Endometrium (tissue), 2 donors: Measurements from ENCODE around the gene N4BP2L2.

ENCODE experiments used
- FAIRE-seq: peaks from 2 replicates; lab custom pipeline; 2012; peaks lifted over from hg19 to GRCh38; lab: Jason Lieb, UNC
- donor health status: control.
- donor health status: control.

The N4BP2L2 gene

DNA sequence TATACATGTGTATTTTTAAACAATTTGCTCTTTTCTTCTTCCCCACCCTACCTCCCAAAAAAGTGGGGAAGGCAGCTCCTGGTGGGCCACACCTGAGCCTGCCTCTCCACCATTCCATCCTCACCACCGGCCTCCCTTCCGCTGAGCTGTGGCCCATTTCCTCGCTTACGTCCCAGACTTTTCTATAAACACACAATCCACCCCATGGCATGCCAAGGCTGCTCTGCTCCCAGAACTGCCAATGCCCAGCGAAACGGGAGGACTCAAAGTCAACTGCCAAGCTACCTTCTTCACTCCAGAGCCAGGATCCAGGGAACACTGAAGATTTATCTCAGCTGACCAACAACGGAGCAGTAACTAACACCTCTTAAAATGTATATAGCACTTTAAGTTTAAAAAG lies 113.4 kb downstream of the N4BP2L2 start:
- no peak for FAIRE-seq

DNA sequence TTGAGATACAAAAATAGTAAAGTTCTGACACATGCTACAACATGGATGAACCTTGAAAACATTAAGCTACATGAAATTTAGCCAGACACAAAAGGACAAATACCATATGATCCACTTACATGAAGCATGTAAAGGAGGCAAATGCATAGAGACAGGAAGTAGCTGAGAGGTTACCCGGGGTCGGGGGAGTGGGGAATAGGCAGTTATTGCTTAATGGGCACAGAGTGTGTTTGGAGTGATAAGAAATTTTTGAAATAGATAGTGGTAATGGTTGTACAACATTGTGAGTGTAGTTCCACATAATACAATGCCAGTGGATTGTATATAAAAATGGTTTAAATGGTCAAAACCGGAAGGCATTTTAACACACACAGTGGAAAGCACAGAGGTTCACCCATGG lies 115.0 kb downstream of the N4BP2L2 start:
- no peak for FAIRE-seq

- FAIRE-seq: no peak
Observed at GRCh38 chr13:32419862-32420261, 118.7 kb downstream of the N4BP2L2 start.

GRCh38 chr13:32417995-32418394 lies 120.6 kb downstream of the N4BP2L2 start:
- FAIRE-seq: no peak

DNA sequence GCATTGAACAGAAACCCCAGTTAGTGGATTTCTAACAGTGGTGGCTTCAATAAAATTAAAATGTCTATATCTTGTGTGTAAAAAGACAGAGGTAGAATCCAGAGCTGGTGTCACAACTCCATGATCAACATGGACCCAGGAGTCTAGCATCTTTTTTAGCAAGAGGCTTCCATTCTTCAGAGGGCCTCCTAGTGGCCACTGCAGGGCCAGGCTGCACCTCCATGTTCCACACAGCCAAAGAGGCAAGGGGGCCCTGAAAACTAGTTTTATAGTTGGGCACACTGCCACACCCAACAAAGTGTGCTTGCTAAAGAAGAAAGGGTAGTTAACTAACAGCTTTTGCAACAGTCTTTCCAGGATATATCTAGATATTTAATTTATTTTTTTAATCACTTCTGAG lies 123.6 kb downstream of the N4BP2L2 start:
- FAIRE-seq: no peak

DNA sequence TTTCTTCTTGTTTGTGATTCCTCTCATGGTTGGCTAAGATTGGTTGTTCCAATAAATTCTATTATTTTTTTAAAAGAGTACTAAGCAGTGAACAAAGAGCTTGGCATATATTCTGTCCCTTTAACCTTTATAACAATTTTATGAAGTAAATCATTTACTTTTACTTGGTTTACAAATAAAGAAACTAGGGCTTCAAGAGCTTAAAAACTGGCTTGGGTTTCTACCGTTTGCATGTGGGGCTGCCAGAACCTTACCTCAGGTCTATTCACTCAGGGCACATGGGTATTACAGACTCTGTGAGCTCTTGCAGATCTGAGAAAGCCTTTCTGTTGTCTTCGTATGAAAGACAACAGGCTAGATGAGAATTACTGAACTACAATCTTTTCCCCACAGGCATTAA lies 124.0 kb downstream of the N4BP2L2 start:
- FAIRE-seq: no peak

DNA sequence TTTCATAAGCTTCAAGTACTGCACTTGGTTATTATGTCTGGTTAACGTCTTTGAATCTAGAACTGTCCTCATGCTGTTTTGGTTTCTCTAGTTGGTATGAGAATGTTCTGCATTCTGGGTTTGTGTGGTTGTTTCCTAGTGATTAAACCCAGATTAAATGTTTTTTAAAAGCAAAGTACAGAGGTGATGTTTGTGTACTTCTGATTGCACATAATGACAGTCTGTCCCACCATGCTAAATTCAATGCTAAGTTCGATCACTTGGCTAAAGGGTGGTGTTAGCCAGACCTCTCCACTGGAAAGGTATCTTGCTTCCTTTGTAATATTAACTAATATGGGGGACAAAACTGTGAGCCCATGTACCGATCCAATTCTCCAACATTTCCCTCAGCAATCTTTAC lies 125.3 kb downstream of the N4BP2L2 start:
- FAIRE-seq: no peak

DNA sequence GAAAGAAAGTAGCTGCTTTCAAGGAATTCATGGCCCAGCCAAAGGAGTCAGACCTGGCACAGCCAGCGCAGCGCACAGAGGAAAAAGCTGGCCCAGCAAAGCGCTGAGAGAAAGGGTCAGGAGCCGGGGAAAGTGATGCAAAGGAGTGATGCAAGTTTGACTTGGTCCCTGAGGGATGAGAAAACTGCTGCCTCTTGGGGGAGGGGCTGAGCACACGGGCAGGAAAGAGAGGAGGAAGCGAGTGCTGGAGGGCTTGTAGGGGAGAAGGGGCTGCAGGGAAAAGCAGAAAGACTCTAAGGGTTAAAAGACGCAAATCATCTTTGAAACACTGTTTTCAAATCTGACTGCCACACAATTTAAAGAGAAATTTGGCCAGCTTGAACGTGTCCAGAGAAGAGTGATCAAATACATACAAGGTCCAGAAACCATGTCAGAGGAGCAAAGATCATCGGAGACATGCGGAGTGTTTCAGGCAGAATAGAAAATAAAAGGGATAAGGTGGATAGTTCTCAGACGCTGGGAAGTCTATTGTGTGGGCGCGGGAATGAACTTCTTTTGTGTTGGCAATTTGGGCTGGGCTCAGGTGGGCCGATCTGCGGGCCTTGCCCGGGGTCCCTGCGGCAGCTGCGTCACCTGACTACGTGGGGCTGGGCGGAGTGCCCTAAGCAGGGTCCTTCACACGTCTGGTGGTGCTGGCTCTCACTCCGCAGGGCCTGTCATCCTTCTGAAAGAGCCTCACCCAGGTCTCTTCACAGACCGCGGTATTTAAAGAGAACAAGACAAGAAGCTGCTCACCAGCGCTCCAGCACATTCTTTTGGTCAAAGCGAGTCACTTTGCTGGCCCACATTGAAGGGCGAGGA lies 128.8 kb downstream of the N4BP2L2 start:
- FAIRE-seq: no peak

GRCh38 chr13:32409001-32409313 lies 129.6 kb downstream of the N4BP2L2 start:
- no peak for FAIRE-seq

GRCh38 chr13:32408296-32409000 lies 130.1 kb downstream of the N4BP2L2 start:
- no peak for FAIRE-seq

- no peak for FAIRE-seq
Observed at GRCh38 chr13:32407854-32408253, 130.7 kb downstream of the N4BP2L2 start.

DNA sequence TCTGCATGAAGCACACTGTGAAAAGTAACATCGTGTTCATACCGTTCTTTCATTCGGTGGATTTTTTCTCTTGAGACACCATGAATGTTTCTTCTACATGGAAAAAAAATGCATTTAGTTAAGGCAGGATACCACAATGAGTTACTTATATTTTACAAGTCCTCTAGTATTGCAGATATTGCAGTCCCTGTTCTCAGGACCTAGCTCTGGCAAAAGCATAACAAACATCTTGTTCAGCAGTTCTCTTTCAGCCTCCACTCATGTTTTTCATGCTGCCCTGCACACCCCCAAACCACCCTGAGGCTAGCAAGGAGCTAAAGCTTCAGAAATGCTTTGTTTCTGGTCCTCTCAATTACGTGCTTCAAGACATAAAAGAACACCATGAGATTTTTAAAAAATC lies 135.5 kb downstream of the N4BP2L2 start:
- no peak for FAIRE-seq

GRCh38 chr13:32391101-32391619 lies 147.4 kb downstream of the N4BP2L2 start:
- no peak for FAIRE-seq

- no peak for FAIRE-seq
Observed at GRCh38 chr13:32390484-32390883, 148.1 kb downstream of the N4BP2L2 start.

DNA sequence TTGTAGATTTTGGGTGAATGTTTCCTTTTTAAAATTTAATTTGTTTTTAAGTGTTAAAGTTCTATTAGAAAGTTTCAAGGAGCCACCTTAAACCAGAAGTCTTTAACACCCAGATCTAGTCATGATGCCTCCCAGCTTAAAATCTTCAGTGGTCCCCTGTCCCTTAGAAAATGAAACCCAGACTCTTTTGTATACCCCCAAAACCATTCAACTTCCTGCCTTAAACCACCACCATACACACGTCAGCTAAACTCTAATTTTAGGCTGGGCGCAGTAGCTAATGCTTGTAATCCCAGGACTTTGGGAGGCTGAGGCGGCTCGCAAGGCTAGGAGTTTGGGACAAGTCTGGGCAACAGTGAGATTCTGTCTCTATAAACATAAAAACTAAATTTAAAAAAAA lies 148.5 kb downstream of the N4BP2L2 start:
- no peak for FAIRE-seq

- FAIRE-seq: no peak
Observed at GRCh38 chr13:32385410-32385809, 153.2 kb downstream of the N4BP2L2 start.

- no peak for FAIRE-seq
Observed at GRCh38 chr13:32384702-32385101, 153.9 kb downstream of the N4BP2L2 start.

- FAIRE-seq: no peak
Observed at GRCh38 chr13:32383836-32384618, 154.6 kb downstream of the N4BP2L2 start.
